GM23338 (cell line): Measurements from ENCODE around the gene FOXC2. TPM values are rescaled to one million over a fixed set of nuclear protein-coding genes. Genes with fewer than 3 reads are reported as not detected.

Source experiments
- ATAC-seq: fragments of 200-7000 bp; cut with Tn5 transposase; 3 replicates; pipeline ENCODE4 v1.9.1; 2020
- DNase-seq: peaks from one replicate; pipeline ENCODE4 v3.0.0-alpha.2; 2015; ENCODE audit warnings: low spot score
- H2AFZ ChIP-seq: fragments of 200-600 bp; sonication (generic); 2 replicates; pipeline ENCODE4 v1.8.0; 2016; ENCODE audit warnings: antibody characterized with exemption, mild to moderate bottlenecking, moderate library complexity
- H3F3A ChIP-seq: fragments of 200-600 bp; sonication (generic); replicated peaks from 2 replicates; pipeline ENCODE4 v1.8.0; 2017; ENCODE audit warnings: antibody characterized with exemption, mixed run types, low read depth
- H3K27ac ChIP-seq: fragments of 200-600 bp; sonication (generic); 2 replicates; pipeline ENCODE4 v1.6.1; 2016; ENCODE audit warnings: low read depth
- H3K27me3 ChIP-seq: fragments of 200-600 bp; sonication (generic); 2 replicates; pipeline ENCODE4 v1.8.0; 2016; ENCODE audit warnings: mild to moderate bottlenecking, mixed run types, moderate library complexity; ENCODE audit not compliant: insufficient read depth
- H3K36me3 ChIP-seq: fragments of 200-600 bp; sonication (generic); 2 replicates; pipeline ENCODE4 v1.8.0; 2016; ENCODE audit warnings: mild to moderate bottlenecking; ENCODE audit not compliant: insufficient read depth
- H3K4me1 ChIP-seq: fragments of 200-600 bp; sonication (generic); 2 replicates; pipeline ENCODE4 v1.8.0; 2016; ENCODE audit warnings: mild to moderate bottlenecking, moderate library complexity; ENCODE audit not compliant: insufficient read depth
- H3K4me2 ChIP-seq: fragments of 200-600 bp; sonication (generic); 2 replicates; pipeline ENCODE4 v1.7.1; 2017; ENCODE audit warnings: mixed run types
- H3K4me3 ChIP-seq: fragments of 200-600 bp; sonication (generic); 2 replicates; pipeline ENCODE4 v1.6.1; 2016; ENCODE audit warnings: mixed run types
- H3K79me2 ChIP-seq: fragments of 200-600 bp; sonication (generic); replicated peaks from 2 replicates; pipeline ENCODE4 v1.8.0; 2017; ENCODE audit warnings: mild to moderate bottlenecking; ENCODE audit not compliant: insufficient read depth
- H3K9me2 ChIP-seq: fragments of 200-600 bp; sonication (generic); 2 replicates; pipeline ENCODE4 v1.8.0; 2017; ENCODE audit not compliant: insufficient read depth
- H4K20me1 ChIP-seq: fragments of 200-600 bp; sonication (generic); replicated peaks from 2 replicates; pipeline ENCODE4 v1.8.0; 2017; ENCODE audit warnings: mild to moderate bottlenecking; ENCODE audit not compliant: insufficient read depth
- H3K27ac Mint-ChIP-seq: 2 replicates; pipeline ENCODE4 v1.8.0; 2020; ENCODE audit warnings: inconsistent platforms, mild to moderate bottlenecking, moderate library complexity, mixed read lengths
- H3K27me3 Mint-ChIP-seq: 3 replicates; pipeline ENCODE4 v1.8.0; 2022; ENCODE audit warnings: low read depth, mild to moderate bottlenecking, moderate library complexity, mixed read lengths, inconsistent platforms; ENCODE audit not compliant: insufficient read depth, poor library complexity
- H3K36me3 Mint-ChIP-seq: 3 replicates; pipeline ENCODE4 v1.8.0; 2021; ENCODE audit warnings: low read depth, mild to moderate bottlenecking, inconsistent platforms, moderate library complexity, mixed read lengths
- H3K4me1 Mint-ChIP-seq: 3 replicates; pipeline ENCODE4 v1.8.0; 2020; ENCODE audit warnings: mild to moderate bottlenecking, inconsistent platforms, mixed read lengths
- H3K4me3 Mint-ChIP-seq: 3 replicates; pipeline ENCODE4 v1.8.0; 2021; ENCODE audit warnings: moderate library complexity, mild to moderate bottlenecking, inconsistent platforms, mixed read lengths
- H3K9me3 Mint-ChIP-seq: 3 replicates; pipeline ENCODE4 v1.8.0; 2020; ENCODE audit warnings: moderate library complexity, mild to moderate bottlenecking, inconsistent platforms, mixed read lengths
- CREB1 ChIP-seq: fragments of 250-450 bp; sonication (Bioruptor Pico); IDR thresholded peaks from 2 replicates; pipeline ENCODE4 v1.5.0; 2020; ENCODE audit warnings: low read depth, mild to moderate bottlenecking, moderate library complexity
- CTCF ChIP-seq, 2 experiments: fragments of 200-600 bp in 1 of 2; sonication (generic) in 1 of 2; conservative IDR thresholded peaks; 2 replicates each; pipeline versions ENCODE4 v1.5.1 to v1.6.1; 2016 to 2017; ENCODE audit warnings: antibody characterized with exemption in 2 of 2, low read depth in 2 of 2, mild to moderate bottlenecking in 2 of 2, moderate library complexity in 1 of 2
- ETS1 ChIP-seq: IDR thresholded peaks from 2 replicates; pipeline ENCODE4 v1.6.1; 2016; ENCODE audit warnings: antibody characterized with exemption
- EZH2 ChIP-seq: fragments of 200-600 bp; sonication (generic); IDR thresholded peaks from one replicate; pipeline ENCODE4 v1.8.0; 2017; ENCODE audit warnings: antibody characterized with exemption, mild to moderate bottlenecking, low read depth; ENCODE audit not compliant: unreplicated experiment
- EZH2phosphoT487 ChIP-seq: fragments of 200-600 bp; sonication (generic); IDR thresholded peaks from one replicate; pipeline ENCODE4 v1.8.1; 2018; ENCODE audit warnings: antibody characterized with exemption; ENCODE audit not compliant: unreplicated experiment
- JUNB ChIP-seq: IDR thresholded peaks from one replicate; pipeline ENCODE4 v1.6.1; 2016; ENCODE audit warnings: antibody characterized with exemption; ENCODE audit not compliant: unreplicated experiment
- NANOG ChIP-seq: IDR thresholded peaks from 2 replicates; pipeline ENCODE4 v1.6.1; 2016; ENCODE audit warnings: antibody characterized with exemption, borderline replicate concordance
- STAT1 ChIP-seq: IDR thresholded peaks from one replicate; pipeline ENCODE4 v1.6.1; 2016; ENCODE audit warnings: antibody characterized with exemption; ENCODE audit not compliant: unreplicated experiment
- ZNF462 ChIP-seq: fragments of 250-450 bp; sonication (Bioruptor Pico); IDR thresholded peaks from 2 replicates; pipeline ENCODE4 v1.5.0; 2020; ENCODE audit warnings: mild to moderate bottlenecking, moderate library complexity
- polyA plus RNA-seq: library from polyadenylated mRNA; unstranded; fragments of >200 nt; fragmentation: Nextera tagmentation; extraction: Ambion mirVana; gene quantifications from 2 replicates; pipeline ENCODE4 v1.2.1, GENCODE V29; 2016
- total RNA-seq: library from RNA; depleted of rRNA; stranded (reverse); fragments of >200 nt; shearing (Covaris generic); gene quantifications from 2 replicates; pipeline ENCODE4 v1.2.3, GENCODE V29; 2014

FOXC2 gene
- total and polyA plus RNA-seq, 2 experiments from 2014 or later: 0.16 TPM; not detected in 1

- TF ChIP-seq CREB1 (no peak), NANOG (no peak), STAT1 (no peak), ETS1 (no peak), ZNF462 (CRISPR knock-in tag) (no peak)
Observed at GRCh38 chr16:86547286-86547685, 19.3 kb upstream of the FOXC2 start (continued).

GRCh38 chr16:86549076-86549892 lies 17.3 kb upstream of the FOXC2 start:
- Histone ChIP-seq H3K4me3 (no peak overlapping the region), H3K9me2 (peaks cover 2% of the 10 kb centered on the region; the same call in 1 of the 2 replicates), H2AFZ (no peak overlapping the region), H3F3A (no peaks in the 10 kb centered on the region), H3K79me2 (no peaks in the 10 kb centered on the region), H3K4me2 (no peak overlapping the region), H4K20me1 (no peaks in the 10 kb centered on the region), H3K36me3 (peaks cover 4% of the 10 kb centered on the region; the same call in 1 of the 2 replicates), H3K4me1 (no peaks in the 10 kb centered on the region), H3K27ac (no peak overlapping the region), H3K27me3 (no peaks in the 10 kb centered on the region)
- H3K36me3 Mint-ChIP-seq: peaks cover 6% of the 10 kb centered on the region
- H3K27me3 Mint-ChIP-seq: no peaks in the 10 kb centered on the region
- ATAC-seq: no peak
- H3K27ac Mint-ChIP-seq: no peak overlapping the region
- peaks cover 4% of the 10 kb centered on the region for H3K4me1 Mint-ChIP-seq
- H3K9me3 Mint-ChIP-seq: 0 out of 3 replicates have a peak, but pooled peaks cover 4% of the 10 kb centered on the region
- no peak overlapping the region for H3K4me3 Mint-ChIP-seq
- no peak for DNase-seq
- no peak for TF ChIP-seq EZH2phosphoT487
- no peak for TF ChIP-seq JUNB
- no peak for TF ChIP-seq STAT1
- TF ChIP-seq CREB1: no peak
- no peak for TF ChIP-seq EZH2
- no peak for TF ChIP-seq CTCF (conservative IDR thresholded peaks at IDR 0.05; ENCODE audit: low read depth in 2 of 2)
